HCT116 (cell line): ENCODE data around the gene VPS26A. TPM values are rescaled to one million over a fixed set of nuclear protein-coding genes. Genes with fewer than 3 reads are reported as not detected.

ENCODE experiments used
- ATAC-seq: fragments of 200-7000 bp; cut with Tn5 transposase; 2 replicates; pipeline ENCODE4 v1.9.1; 2020; ENCODE audit warnings: mild to moderate bottlenecking, moderate library complexity
- BruUV-seq: library from RNA; stranded (reverse); fragments of 400-500 nt; replicated peaks from 2 replicates; lab custom pipeline; 2021; lab: Mats Ljungman, UMichigan
- CTCF ChIA-PET: fragments of 300-600 bp; sonication (Branson Sonifier 250); formaldehyde crosslinking; loops from one replicate; lab custom pipeline; 2021; ENCODE audit warnings: antibody characterized with exemption; lab: Charles Lee
- POLR2A ChIA-PET: fragments of 300-600, 350-600 bp; sonication (Branson Sonifier 250); formaldehyde crosslinking; loops from one replicate; lab custom pipeline; 2021; ENCODE audit warnings: antibody characterized with exemption; lab: Charles Lee
- RAD21 ChIA-PET, 2 experiments: fragments of 300-600 bp; sonication (Branson Sonifier 250); formaldehyde crosslinking; loops; one replicate each; lab custom pipeline; 2023; ENCODE audit warnings: low total read pairs in 2 of 2; ENCODE audit not compliant: uncharacterized antibody in 2 of 2, unreplicated experiment in 2 of 2, low non-redundant PET in 1 of 2; lab: Charles Lee
- DNase-seq: peaks from one replicate; pipeline ENCODE4 v3.0.0-alpha.2; 2010; ENCODE audit warnings: low read depth, low spot score
- H2AFZ ChIP-seq: fragments of 200-600 bp; shearing (Covaris generic), sonication (generic); 2 replicates; pipeline ENCODE4 v1.6.1; 2017; ENCODE audit warnings: low read depth, mixed run types, mixed read lengths, antibody characterized with exemption, low read length; ENCODE audit not compliant: poor library complexity, severe bottlenecking
- H3K27ac ChIP-seq: 2 replicates; pipeline ENCODE4 v1.5.1; 2012; ENCODE audit warnings: low read depth, low read length
- H3K27me3 ChIP-seq: fragments of 200-600 bp; sonication (generic); 2 replicates; pipeline ENCODE4 v1.6.1; 2016; ENCODE audit warnings: mixed run types, low read length, mixed read lengths; ENCODE audit not compliant: insufficient read depth
- H3K36me3 ChIP-seq, 2 experiments: fragments of 200-500 bp in 1 of 2; fragments of 200-600 bp in 1 of 2; sonication (Bioruptor generic) in 1 of 2; sonication (generic) in 1 of 2; 2 replicates each; pipeline versions ENCODE4 v1.5.1 to v1.6.1; 2014 to 2016; ENCODE audit warnings: low read length in 2 of 2, inconsistent platforms in 1 of 2, mixed read lengths in 1 of 2, mixed run types in 1 of 2; ENCODE audit not compliant: insufficient read depth in 2 of 2, control insufficient read depth in 1 of 2
- H3K4me1 ChIP-seq, 2 experiments: fragments of 200-600 bp in 1 of 2; sonication (generic) in 1 of 2; 2 replicates each; pipeline versions ENCODE4 v1.5.1 to v1.6.1; 2012 to 2017; ENCODE audit warnings: low read length in 2 of 2, inconsistent platforms in 1 of 2, mild to moderate bottlenecking in 1 of 2, mixed read lengths in 1 of 2, mixed run types in 1 of 2, moderate library complexity in 1 of 2; ENCODE audit not compliant: insufficient read depth in 2 of 2, control insufficient read depth in 1 of 2
- H3K4me2 ChIP-seq: fragments of 200-600 bp; sonication (generic); 2 replicates; pipeline ENCODE4 v1.6.1; 2017; ENCODE audit warnings: mixed run types, low read length, mixed read lengths
- H3K4me3 ChIP-seq, 2 experiments: fragments of 200-600 bp in 1 of 2; sonication (generic) in 1 of 2; replicated peaks in 1 of 2; 2 replicates each; pipeline ENCODE4 v1.5.1; 2011 to 2016; ENCODE audit warnings: low read length in 2 of 2, control low read depth in 1 of 2, low read depth in 1 of 2, mild to moderate bottlenecking in 1 of 2, mixed read lengths in 1 of 2, mixed run types in 1 of 2
- H3K79me2 ChIP-seq: fragments of 200-600 bp; sonication (generic); 2 replicates; pipeline ENCODE4 v1.6.1; 2017; ENCODE audit warnings: mild to moderate bottlenecking, mixed run types, low read length, moderate library complexity, mixed read lengths; ENCODE audit not compliant: insufficient read depth
- H3K9ac ChIP-seq: fragments of 200-600 bp; sonication (generic); 2 replicates; pipeline ENCODE4 v1.6.1; 2016; ENCODE audit warnings: low read length, mixed read lengths
- H3K9me2 ChIP-seq: fragments of 200-600 bp; sonication (generic), shearing (Covaris generic); 2 replicates; pipeline ENCODE4 v1.6.1; 2017; ENCODE audit warnings: mixed run types, mild to moderate bottlenecking, moderate library complexity; ENCODE audit not compliant: insufficient read depth
- H3K9me3 ChIP-seq, 2 experiments: fragments of 200-500 bp in 1 of 2; fragments of 200-600 bp in 1 of 2; sonication (Bioruptor generic) in 1 of 2; sonication (generic) in 1 of 2; 2 replicates each; pipeline ENCODE4 v1.6.1; 2014 to 2017; ENCODE audit warnings: low read length in 2 of 2, mixed read lengths in 2 of 2, inconsistent platforms in 1 of 2, low read depth in 1 of 2, mild to moderate bottlenecking in 1 of 2, mixed run types in 1 of 2, moderate library complexity in 1 of 2; ENCODE audit not compliant: control insufficient read depth in 1 of 2, insufficient read depth in 1 of 2
- H4K20me1 ChIP-seq: fragments of 200-600 bp; sonication (generic), shearing (Covaris generic); 2 replicates; pipeline ENCODE4 v1.6.1; 2017; ENCODE audit warnings: mixed run types, mild to moderate bottlenecking, moderate library complexity; ENCODE audit not compliant: insufficient read depth
- ATF3 ChIP-seq: IDR thresholded peaks from 2 replicates; pipeline ENCODE4 v1.6.1; 2012
- CEBPB ChIP-seq: IDR thresholded peaks from 2 replicates; pipeline ENCODE4 v1.6.1; 2012; ENCODE audit warnings: low read depth
- CTCF ChIP-seq, 3 experiments: fragments of 200-600 bp in 1 of 3; sonication (generic) in 1 of 3; IDR thresholded peaks in 2 of 3; conservative IDR thresholded peaks in 1 of 3; 2 replicates each; pipeline ENCODE4 v1.5.1; 2012 to 2017; ENCODE audit warnings: low read depth in 2 of 3, low read length in 2 of 3, antibody characterized with exemption in 1 of 3, borderline replicate concordance in 1 of 3, control low read depth in 1 of 3, mild to moderate bottlenecking in 1 of 3, mixed read lengths in 1 of 3, mixed run types in 1 of 3, moderate library complexity in 1 of 3; ENCODE audit not compliant: insufficient read depth in 1 of 3
- EGR1 ChIP-seq: IDR thresholded peaks from 2 replicates; pipeline ENCODE4 v1.6.1; 2012; ENCODE audit warnings: low read depth
- FOSL1 ChIP-seq: IDR thresholded peaks from 2 replicates; pipeline ENCODE4 v1.6.1; 2012; ENCODE audit warnings: low read depth
- RAD21 ChIP-seq: IDR thresholded peaks from 2 replicates; pipeline ENCODE4 v1.6.1; 2012; ENCODE audit warnings: low read depth, mild to moderate bottlenecking
- REST ChIP-seq: IDR thresholded peaks from 2 replicates; pipeline ENCODE4 v1.6.1; 2012; ENCODE audit warnings: low read depth
- SIN3A ChIP-seq: IDR thresholded peaks from 2 replicates; pipeline ENCODE4 v1.6.1; 2012; ENCODE audit warnings: low read depth
- SP1 ChIP-seq: IDR thresholded peaks from 2 replicates; pipeline ENCODE4 v1.6.1; 2012; ENCODE audit warnings: low read depth
- SRF ChIP-seq: IDR thresholded peaks from 2 replicates; pipeline ENCODE4 v1.6.1; 2012; ENCODE audit warnings: low read depth
- intact Hi-C: fragments of 100-400 bp; cut with micrococcal nuclease; formaldehyde crosslinking; loops from 2 replicates; pipeline ENCODE4 v1.10.0; 2022
- total RNA-seq: library from RNA; stranded (reverse); gene quantifications from one replicate; pipeline ENCODE4 v1.2.1, GENCODE V29; 2021; ENCODE audit not compliant: unreplicated experiment

VPS26A gene
- total RNA-seq, 1 experiment from 2014 or later, result 65.1 TPM

- TF ChIP-seq REST (no peak), ATF3 (no peak)
Measured at GRCh38 chr10:69119896-69120295, 4.1 kb upstream of the VPS26A start (continued).

DNA sequence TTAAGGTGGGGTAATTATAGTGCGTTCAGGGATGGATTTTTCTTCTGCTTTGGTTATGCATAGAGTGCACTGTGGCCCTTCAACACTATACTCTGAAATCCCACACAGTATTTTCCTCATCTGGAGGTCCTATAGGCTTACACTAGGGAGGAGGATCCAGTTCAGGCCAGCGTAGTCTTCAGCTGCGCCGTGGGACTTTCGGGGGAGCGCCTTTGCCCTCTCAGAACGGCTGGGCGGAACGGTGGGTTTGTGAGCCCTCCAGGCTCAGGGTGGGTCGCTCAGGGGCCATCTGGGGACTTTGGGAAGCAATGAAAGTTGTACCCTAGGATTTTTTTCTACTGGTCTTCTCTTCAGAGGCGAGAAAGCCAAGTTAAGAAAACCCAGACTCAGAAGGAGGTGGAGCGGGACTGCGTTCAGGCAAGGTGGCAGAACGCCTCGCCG, 652 bp upstream of the VPS26A start:
- TSS peak; percentile 99 for BruUV-seq
- no peaks in the 10 kb centered on the region for H3K27me3 ChIP-seq
- ChIA-PET CTCF (no interaction called here), RAD21 (no interaction called here), POLR2A (no interaction called here)
- peaks cover 6 to 14% of the 10 kb centered on the region in 2 experiments; a peak in 3 of 4 replicates for H3K4me1 ChIP-seq
- peak; percentile 69 for ATAC-seq
- peak overlapping the region; percentile 83 for H3K9ac ChIP-seq
- intact Hi-C loops, result loop anchor here (5.0 kb wide), 1 partner anchor 316 kb away; no protein-coding TSS in a partner anchor
- H3K79me2 ChIP-seq, result peaks cover 42% of the 10 kb centered on the region
- peak; percentile 41 for DNase-seq
- H2AFZ ChIP-seq, result peak overlapping the region; percentile 65
- no peaks in the 10 kb centered on the region for H3K9me2 ChIP-seq
- peak overlapping the region; percentile 95 for H3K4me2 ChIP-seq
- H3K27ac ChIP-seq, result peak overlapping the region; percentile 75
- H3K4me3 ChIP-seq, result peak overlapping the region; percentile 68 to 84
- TF ChIP-seq SP1 (no peak), CEBPB (no peak), CTCF (IDR thresholded peaks at IDR 0.05 in 2 of 3, conservative IDR thresholded peaks at IDR 0.05 in 1 of 3; ENCODE audit: borderline replicate concordance in 1 of 3, insufficient read depth in 1 of 3, low read depth in 2 of 3, low read length in 2 of 3) (peak in 2 of 3 experiments; percentile 25 to 41; a peak in 3 of 6 replicates), RAD21 (peak; percentile 56; the same call in 1 of the 2 replicates), FOSL1 (no peak), SIN3A (no peak), SRF (no peak), EGR1 (no peak)
- H3K9me3 ChIP-seq, result no peaks in the 10 kb centered on the region
- H3K36me3 ChIP-seq, result no peaks in the 10 kb centered on the region
- no peaks in the 10 kb centered on the region for H4K20me1 ChIP-seq
